ENCODE data around the gene PRG2. TPM values are rescaled to one million over a fixed set of nuclear protein-coding genes. Genes with fewer than 3 reads are reported as not detected.

Gene PRG2
- total and polyA plus RNA-seq, 2 of the 4 experiments (the other 2 are of a cell fraction) = not detected

GRCh38 chr11:57417056-57417455 is 26.6 kb upstream of the PRG2 start:
- no peak overlapping the region for H2BK120ac ChIP-seq (ENCODE audit: low read depth, low read length)
- ATAC-seq (ENCODE audit: low read depth) (peak; percentile 51), DNase-seq (peak; percentile 48)
- no peak overlapping the region for H3K14ac ChIP-seq (replicated peaks; ENCODE audit: low read depth, low read length)
- H3K4ac ChIP-seq (ENCODE audit: low read depth, low read length) = no peak overlapping the region
- intact Hi-C loops (cut with micrococcal nuclease) (no loop called here), dilution Hi-C loops (cut with HindIII; ENCODE audit: low sequenced_read_pairs, unreplicated experiment) (no loop called here), in situ Hi-C loops (cut with MboI; ENCODE audit: low sequenced_read_pairs) (no loop called here)
- no peak overlapping the region for H4K5ac ChIP-seq (ENCODE audit: low read depth, low read length)
- H4K8ac ChIP-seq (ENCODE audit: low read depth in 2 of 2, low read length in 2 of 2) = no peak overlapping the region
- H3K9me3 ChIP-seq (ENCODE audit: control insufficient read depth, insufficient read depth, low read length) = no peaks in the 10 kb centered on the region
- no peaks in the 10 kb centered on the region; the same call in 1 of the 2 replicates for H3K9me1 ChIP-seq (ENCODE audit: insufficient read depth, low read length)
- H3K18ac ChIP-seq (ENCODE audit: low read depth, low read length) = no peak overlapping the region
- H2AFZ ChIP-seq (replicated peaks; ENCODE audit: low read length, poor library complexity) = no peak overlapping the region
- WGBS, 2 experiments (ENCODE audit: extremely low coverage in 2 of 2, insufficient read length in 1 of 2) = 47% methylated on average over 3 of the region's 4 CpGs; no CpG with 5 or more reads in 1 of the 2 experiments
- H2AK5ac ChIP-seq (ENCODE audit: low read depth, low read length) = no peak overlapping the region
- no TSS peak for BruUV-seq (replicated peaks)
- H3K4me1 ChIP-seq (ENCODE audit: control insufficient read depth, insufficient read depth, low read length) = no peaks in the 10 kb centered on the region
- H2AK9ac ChIP-seq (replicated peaks; ENCODE audit: low read depth, low read length, poor library complexity) = no peak overlapping the region
- no peak overlapping the region for H3K56ac ChIP-seq (ENCODE audit: extremely low read depth, insufficient read depth, low read length)
- no peak overlapping the region for H3K4me3 ChIP-seq (ENCODE audit: insufficient read depth, low read depth, low read length)
- H3K79me1 ChIP-seq (ENCODE audit: low read depth in 1 of 2, low read length in 2 of 2) = no peaks in the 10 kb centered on the region
- no peak for TF ChIP-seq RCOR1 (IDR thresholded peaks at IDR 0.05; ENCODE audit: insufficient replicate concordance, low read length)
- no peak for TF ChIP-seq RAD21 (IDR thresholded peaks at IDR 0.05; ENCODE audit: low read length)
- TF ChIP-seq MAFK (IDR thresholded peaks at IDR 0.05; ENCODE audit: low read depth, low read length) = no peak
- no peak for TF ChIP-seq MXI1 (IDR thresholded peaks at IDR 0.05; ENCODE audit: borderline replicate concordance, low read depth, low read length)
- TF ChIP-seq MAZ (IDR thresholded peaks at IDR 0.05; ENCODE audit: borderline replicate concordance, low read depth, low read length) = no peak
- TF ChIP-seq CEBPB (IDR thresholded peaks at IDR 0.05; ENCODE audit: low read depth, low read length) = no peak
- no peak for TF ChIP-seq BHLHE40 (IDR thresholded peaks at IDR 0.05; ENCODE audit: low read depth, low read length)
- TF ChIP-seq SMC3 (IDR thresholded peaks at IDR 0.05; ENCODE audit: low read depth, low read length) = no peak
- TF ChIP-seq CTCF (conservative IDR thresholded peaks at IDR 0.05; ENCODE audit: low read depth, low read length) = no peak
- no peak for TF ChIP-seq CHD1 (IDR thresholded peaks at IDR 0.05; ENCODE audit: low read depth, low read length)
- peaks cover 28% of the 10 kb centered on the region for H3K36me3 ChIP-seq (ENCODE audit: control insufficient read depth, insufficient read depth, low read length)
- ChIA-PET CTCF (interaction anchor here (0.6 kb wide), 1 partner anchor 142 kb away, joined by 4 read pairs; no protein-coding TSS in a partner anchor), POLR2A (ENCODE audit: unreplicated experiment) (no interaction called here)
- no peak overlapping the region for H3K23ac ChIP-seq (ENCODE audit: low read depth, low read length)
- no peak overlapping the region for H3K9ac ChIP-seq (ENCODE audit: low read depth, low read length)
- no peak overlapping the region for H2BK20ac ChIP-seq (ENCODE audit: low read depth, low read length)
- no peak overlapping the region for H4K91ac ChIP-seq (ENCODE audit: insufficient read depth, low read depth, low read length)
- H2BK15ac ChIP-seq (ENCODE audit: low read depth, low read length) = no peak overlapping the region
- no peaks in the 10 kb centered on the region for H3K27me3 ChIP-seq (ENCODE audit: control insufficient read depth, insufficient read depth, low read length)
- H4K20me1 ChIP-seq (ENCODE audit: insufficient read depth, low read length) = no peaks in the 10 kb centered on the region
- H3K4me2 ChIP-seq (ENCODE audit: low read depth, low read length) = no peak overlapping the region
- no peak overlapping the region for H3K27ac ChIP-seq (ENCODE audit: insufficient read depth, low read length)
- H2BK5ac ChIP-seq (ENCODE audit: low read depth, low read length, poor library complexity, severe bottlenecking) = no peak overlapping the region
